HG02970 (cell line): ENCODE measurements around the gene EFCAB14.
"Not testable (repeated sequence)": the region's sequence is repeated elsewhere in the genome, so short reads cannot be mapped to it uniquely, and the experiment has no call there.

Experiments
- ATAC-seq: cut with Tn5 transposase; IDR thresholded peaks from one replicate; pipeline ENCODE4 v1.9.1; 2021; ENCODE audit warnings: mild to moderate bottlenecking, moderate library complexity, moderate number of reproducible peaks; ENCODE audit not compliant: unreplicated experiment, low FRiP score

Gene EFCAB14

GRCh38 chr1:46718727-46719622 is at the start of gene EFCAB14:
TSS of gene EFCAB14 (minus strand) at chr1:46719114. CDS start at chr1:46718087, 1,027 bp downstream.
- peak; percentile 97 for ATAC-seq

GRCh38 chr1:46768445-46768844 is 49.5 kb upstream of the EFCAB14 start:
- no peak for ATAC-seq

GRCh38 chr1:46767649-46768282 is 48.9 kb upstream of the EFCAB14 start:
- ATAC-seq, result no peak

GRCh38 chr1:46764402-46764801 is 45.5 kb upstream of the EFCAB14 start:
- no peak for ATAC-seq

- no peak for ATAC-seq
These were observed 42.8 kb upstream of the EFCAB14 start for GRCh38 chr1:46761740-46762139.

GRCh38 chr1:46760558-46761166 is 41.7 kb upstream of the EFCAB14 start:
- ATAC-seq, result no peak

GRCh38 chr1:46757956-46758528 is 39.1 kb upstream of the EFCAB14 start:
- ATAC-seq, result no peak

- no peak for ATAC-seq
These were observed 38.5 kb upstream of the EFCAB14 start for GRCh38 chr1:46757247-46757955.

- ATAC-seq, result no peak
These were observed 36.2 kb upstream of the EFCAB14 start for GRCh38 chr1:46755121-46755520.

- not testable (repeated sequence) for ATAC-seq
These were observed 35.8 kb upstream of the EFCAB14 start for GRCh38 chr1:46754707-46755106.

GRCh38 chr1:46753985-46754384 is 35.1 kb upstream of the EFCAB14 start:
- no peak for ATAC-seq

- no peak for ATAC-seq
These were observed 31.0 kb upstream of the EFCAB14 start for GRCh38 chr1:46749921-46750404.

- ATAC-seq, result no peak
These were observed 30.5 kb upstream of the EFCAB14 start for GRCh38 chr1:46749404-46749803.

GRCh38 chr1:46747683-46748288 is 28.9 kb upstream of the EFCAB14 start:
- ATAC-seq, result no peak

- ATAC-seq, result no peak
These were observed 23.2 kb upstream of the EFCAB14 start for GRCh38 chr1:46742069-46742468.

- ATAC-seq, result no peak
These were observed 16.9 kb upstream of the EFCAB14 start for GRCh38 chr1:46735708-46736324.

GRCh38 chr1:46728327-46728873 is 9.5 kb upstream of the EFCAB14 start:
- ATAC-seq, result not testable (repeated sequence)

GRCh38 chr1:46725736-46726108 is 6.8 kb upstream of the EFCAB14 start:
- ATAC-seq, result no peak
